ENCODE results near the gene GABRB1. TPM values are rescaled to one million over a fixed set of nuclear protein-coding genes. Genes with fewer than 3 reads are reported as not detected.
A peak's percentile ranks its signal among the peaks of the same experiment; 100 is the strongest.

The GABRB1 gene
- total RNA-seq, result not detected

- intact Hi-C loops (cut with DNase I; ENCODE audit: low total_unique reads), result no loop called here
- DNase-seq (ENCODE audit: low spot score in 2 of 2), result no peak
- no peak for TF ChIP-seq CTCF (IDR thresholded peaks at IDR 0.05)
- TF ChIP-seq POLR2A (IDR thresholded peaks at IDR 0.05), result no peak
- WGBS, 2 donors, result 4 to 5% methylated on average over 20 of the region's 20 CpGs
- H3K4me3 ChIP-seq (ENCODE audit: low read depth, poor library complexity, severe bottlenecking), result peak within 1 kb of the TSS; percentile 7
Measured at GRCh38 chr4:47031011-47031678, at the start of gene GABRB1. Gene GABRB1 (plus strand): TSS chr4:47031567.

- no peak for TF ChIP-seq POLR2A (IDR thresholded peaks at IDR 0.05)
- TF ChIP-seq CTCF (IDR thresholded peaks at IDR 0.05), result no peak
- WGBS, 2 donors, result 87 to 92% methylated on average over 1 of the region's 1 CpG
Measured at GRCh38 chr4:46984781-46985180, 46.6 kb upstream of the GABRB1 start.

GRCh38 chr4:46986922-46987638 is 44.3 kb upstream of the GABRB1 start:
- TF ChIP-seq POLR2A (IDR thresholded peaks at IDR 0.05), result no peak
- no peak for TF ChIP-seq CTCF (IDR thresholded peaks at IDR 0.05)
- no peak for DNase-seq (ENCODE audit: low spot score in 2 of 2)
- 54 to 55% methylated on average over 3 of the region's 3 CpGs for WGBS, 2 donors
- intact Hi-C loops (cut with DNase I; ENCODE audit: low total_unique reads), result no loop called here
- H3K4me3 ChIP-seq (ENCODE audit: low read depth, poor library complexity, severe bottlenecking), result no peak overlapping the region

More at GRCh38 chr4:46984781-46985180, 46.6 kb upstream of the GABRB1 start:
- no peak for DNase-seq (ENCODE audit: low spot score in 2 of 2)
- intact Hi-C loops (cut with DNase I; ENCODE audit: low total_unique reads), result no loop called here
- no peak overlapping the region for H3K4me3 ChIP-seq (ENCODE audit: low read depth, poor library complexity, severe bottlenecking)

- intact Hi-C loops (cut with DNase I; ENCODE audit: low total_unique reads), result no loop called here
- TF ChIP-seq CTCF (IDR thresholded peaks at IDR 0.05) (no peak), POLR2A (IDR thresholded peaks at IDR 0.05) (no peak)
- no peak overlapping the region for H3K4me3 ChIP-seq (ENCODE audit: low read depth, poor library complexity, severe bottlenecking)
- no peak for DNase-seq (ENCODE audit: low spot score in 2 of 2)
- WGBS, 2 donors, result 19 to 23% methylated on average over 9 of the region's 9 CpGs
Measured at GRCh38 chr4:46992338-46992737, 39.0 kb upstream of the GABRB1 start.

GRCh38 chr4:46993075-46994006 is 38.0 kb upstream of the GABRB1 start, which contains the start of gene GABRA4:
Gene GABRA4 (minus strand): TSS chr4:46993581. CDS start chr4:46993424, 157 bp downstream.
- peak within 1 kb of the TSS; percentile 12 for H3K4me3 ChIP-seq (ENCODE audit: low read depth, poor library complexity, severe bottlenecking)
- TF ChIP-seq POLR2A (IDR thresholded peaks at IDR 0.05), result no peak
- no peak for DNase-seq (ENCODE audit: low spot score in 2 of 2)
- intact Hi-C loops (cut with DNase I; ENCODE audit: low total_unique reads), result no loop called here
- 2% methylated on average over 53 to 60 of the region's 67 CpGs for WGBS, 2 donors
